Measurements from ENCODE around the gene DSCAM.

The DSCAM gene

DNA sequence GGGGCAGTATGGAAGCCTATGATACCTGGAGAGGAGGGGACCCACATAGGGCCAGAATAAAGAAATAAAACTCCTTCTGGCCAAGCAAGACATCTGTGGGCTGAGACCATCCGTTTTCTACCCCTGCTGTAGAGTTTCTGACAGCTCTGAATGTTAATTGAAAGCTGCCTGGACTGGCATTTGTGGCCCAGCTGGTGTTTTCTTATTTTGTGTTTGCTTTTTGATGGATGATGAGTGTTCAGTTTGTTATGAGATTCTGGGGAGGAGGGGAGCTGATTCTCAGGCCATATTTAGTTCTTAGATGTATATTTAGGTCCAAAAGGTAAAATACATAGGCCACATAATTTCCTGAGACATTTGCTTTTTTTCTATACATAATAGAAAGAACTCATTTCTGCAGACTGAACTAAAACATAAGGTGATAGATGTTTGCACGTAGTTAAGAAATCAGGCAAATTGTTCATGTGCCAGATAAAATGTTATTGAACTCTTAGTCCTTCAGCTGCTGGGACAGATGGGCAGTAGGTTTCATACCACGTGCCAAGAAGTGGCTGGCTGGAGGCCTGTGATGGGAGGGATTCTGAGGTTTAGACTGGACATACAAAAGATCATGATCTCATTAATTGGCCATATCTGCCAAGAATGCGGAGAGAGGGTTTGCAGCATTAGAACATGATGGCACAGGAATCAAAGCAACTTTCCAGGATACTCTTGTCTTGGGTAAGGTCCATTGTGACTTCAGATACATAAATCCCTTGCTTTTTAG is 54.1 kb downstream of the DSCAM start:
- DNase-seq (ENCODE audit: low read depth, low spot score) = no peak
- H3K4me3 ChIP-seq (ENCODE audit: low read length) = no peak overlapping the region

DNA sequence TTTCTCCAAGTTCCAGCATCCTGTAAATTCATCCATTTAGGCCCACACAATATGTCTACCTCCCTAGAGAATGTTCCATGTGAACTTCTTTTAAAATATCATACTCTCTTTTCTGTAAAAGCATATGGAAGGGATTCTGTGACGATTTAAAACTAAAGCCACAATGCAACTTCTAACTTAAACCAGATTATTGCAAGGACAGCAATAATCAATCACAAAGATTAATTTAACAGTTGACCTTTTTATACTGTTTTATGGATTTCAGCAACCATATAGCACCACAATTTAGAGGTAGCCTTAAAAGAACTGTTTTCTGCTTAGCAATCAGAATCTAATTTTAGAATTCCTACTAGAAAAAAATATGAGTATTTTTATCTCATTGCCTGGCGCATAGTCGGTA is 58.3 kb downstream of the DSCAM start:
- DNase-seq (ENCODE audit: low read depth, low spot score) = no peak
- no peak overlapping the region for H3K4me3 ChIP-seq (ENCODE audit: low read length)

GRCh38 chr21:40783404-40783803 is 63.6 kb downstream of the DSCAM start:
- no peak overlapping the region for H3K4me3 ChIP-seq (ENCODE audit: low read length)
- no peak for DNase-seq (ENCODE audit: low read depth, low spot score)

GRCh38 chr21:40770435-40771055 is 76.4 kb downstream of the DSCAM start:
- no peak overlapping the region for H3K4me3 ChIP-seq (ENCODE audit: low read length)

GRCh38 chr21:40769231-40769630 is 77.7 kb downstream of the DSCAM start:
- no peak for DNase-seq (ENCODE audit: low read depth, low spot score)
- H3K4me3 ChIP-seq (ENCODE audit: low read length) = no peak overlapping the region

More at GRCh38 chr21:40770435-40771055, 76.4 kb downstream of the DSCAM start:
- no peak for DNase-seq (ENCODE audit: low read depth, low spot score)

DNA sequence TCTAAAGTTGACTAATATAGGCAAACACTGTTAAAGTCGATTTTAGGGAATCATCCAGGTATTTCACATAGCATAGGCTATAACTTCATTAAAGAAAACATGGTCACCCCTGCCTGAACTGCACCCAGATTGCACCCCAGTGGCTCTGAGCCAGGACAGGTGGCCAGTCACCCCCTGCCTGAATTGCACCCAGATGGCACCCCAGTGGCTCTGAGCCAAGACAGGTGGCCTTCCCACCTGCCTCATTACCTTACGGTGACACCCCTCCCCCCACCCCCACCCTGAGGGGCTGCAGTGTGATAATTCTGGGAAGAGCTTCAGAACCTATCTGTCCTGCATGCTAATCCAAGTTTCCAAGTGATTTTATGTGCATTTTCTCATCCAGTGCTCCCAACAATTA is 78.9 kb downstream of the DSCAM start:
- no peak overlapping the region for H3K4me3 ChIP-seq (ENCODE audit: low read length)
- DNase-seq (ENCODE audit: low read depth, low spot score) = no peak

GRCh38 chr21:40766381-40766780 is 80.6 kb downstream of the DSCAM start:
- H3K4me3 ChIP-seq (ENCODE audit: low read length) = no peak overlapping the region
- no peak for DNase-seq (ENCODE audit: low read depth, low spot score)

DNA sequence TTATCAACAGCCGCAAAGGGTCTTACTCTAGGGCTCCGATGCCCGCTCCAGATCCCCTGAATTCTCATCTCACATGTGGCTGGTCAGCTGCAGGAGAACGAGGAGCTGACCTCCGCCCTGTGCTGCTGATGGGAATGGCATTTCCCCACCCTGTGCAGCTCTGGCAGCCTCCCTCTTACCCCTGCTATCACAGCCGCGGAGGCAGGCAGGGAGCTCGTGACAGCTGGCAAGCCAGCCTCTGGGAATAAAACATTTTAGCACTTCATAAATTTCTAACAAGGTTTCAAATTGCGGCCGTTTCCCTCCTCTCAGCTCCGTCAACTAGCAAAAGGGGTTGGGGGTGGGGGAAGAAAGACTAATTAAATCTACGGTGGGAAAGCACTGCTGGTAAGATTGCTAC is 81.1 kb downstream of the DSCAM start:
- no peak for DNase-seq (ENCODE audit: low read depth, low spot score)

GRCh38 chr21:40760821-40761220 is 86.1 kb downstream of the DSCAM start:
- H3K4me3 ChIP-seq (ENCODE audit: low read length) = no peak overlapping the region
- no peak for DNase-seq (ENCODE audit: low read depth, low spot score)

More for the DNA sequence above, 81.1 kb downstream of the DSCAM start:
- no peak overlapping the region for H3K4me3 ChIP-seq (ENCODE audit: low read length)

- no peak overlapping the region for H3K4me3 ChIP-seq (ENCODE audit: low read length)
Measured at GRCh38 chr21:40759061-40759460, 87.9 kb downstream of the DSCAM start.

GRCh38 chr21:40757366-40757765 is 89.6 kb downstream of the DSCAM start:
- no peak for DNase-seq (ENCODE audit: low read depth, low spot score)
- no peak overlapping the region for H3K4me3 ChIP-seq (ENCODE audit: low read length)

More at GRCh38 chr21:40759061-40759460, 87.9 kb downstream of the DSCAM start:
- no peak for DNase-seq (ENCODE audit: low read depth, low spot score)

GRCh38 chr21:40754466-40754865 is 92.5 kb downstream of the DSCAM start:
- H3K4me3 ChIP-seq (ENCODE audit: low read length) = no peak overlapping the region
- no peak for DNase-seq (ENCODE audit: low read depth, low spot score)

DNA sequence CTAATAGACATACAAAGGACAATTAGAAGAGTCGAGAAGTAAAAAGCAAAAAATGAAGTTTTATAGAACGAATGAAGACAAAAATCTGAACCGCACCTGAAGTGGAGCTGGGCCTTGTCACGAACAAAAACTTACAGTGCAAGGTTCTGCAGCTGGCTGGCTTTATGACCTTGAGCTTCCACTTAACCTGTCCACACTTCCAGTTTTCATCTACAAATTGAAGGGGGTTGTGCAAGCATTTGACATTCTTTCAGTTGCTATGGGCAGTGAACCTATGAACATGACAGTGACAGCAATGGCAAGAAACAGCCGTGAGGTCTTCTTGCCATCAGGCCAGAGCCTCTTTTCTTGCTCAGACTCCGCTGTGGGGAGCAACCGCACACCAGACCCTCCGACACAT is 93.2 kb downstream of the DSCAM start:
- no peak for DNase-seq (ENCODE audit: low read depth, low spot score)
- H3K4me3 ChIP-seq (ENCODE audit: low read length) = no peak overlapping the region

DNA sequence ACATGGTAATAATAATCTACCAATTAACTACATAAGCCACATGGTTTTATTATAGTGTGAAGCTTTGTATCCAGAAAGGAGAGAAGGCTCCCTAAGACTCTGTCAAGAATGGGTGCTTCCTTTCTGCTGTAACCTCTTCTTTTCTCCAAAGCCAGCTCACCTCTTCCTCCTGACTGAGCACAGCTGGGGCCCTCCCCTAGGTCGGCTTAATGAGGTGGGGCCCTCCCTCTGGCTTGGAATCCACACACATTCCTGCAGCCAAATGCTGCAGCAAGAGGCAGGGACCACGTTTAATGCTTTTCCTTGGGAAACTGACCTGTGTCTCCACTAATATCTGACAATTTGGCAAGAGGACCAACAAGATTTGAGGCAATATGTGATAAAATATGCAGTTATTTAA is 94.8 kb downstream of the DSCAM start:
- no peak for DNase-seq (ENCODE audit: low read depth, low spot score)

DNA sequence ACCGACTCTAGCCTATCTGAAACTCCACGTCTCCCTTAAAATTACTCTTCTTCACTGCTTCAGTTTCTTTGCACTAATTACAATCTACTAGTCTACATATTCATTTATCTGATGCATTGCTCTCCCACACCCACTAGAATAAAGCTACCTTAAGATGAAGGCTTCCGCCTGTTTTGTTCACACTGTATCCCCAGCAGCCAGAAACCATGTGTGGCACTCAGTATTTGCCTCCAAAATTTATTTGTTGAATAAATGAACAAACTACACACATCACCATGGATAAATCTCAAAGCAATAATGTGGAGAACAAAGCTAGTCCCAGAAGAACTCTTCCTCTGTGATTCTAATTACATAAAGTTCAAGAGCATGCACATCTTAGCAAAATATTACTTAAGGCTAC is 95.7 kb downstream of the DSCAM start:
- no peak overlapping the region for H3K4me3 ChIP-seq (ENCODE audit: low read length)
- no peak for DNase-seq (ENCODE audit: low read depth, low spot score)

More for the DNA sequence above, 94.8 kb downstream of the DSCAM start:
- H3K4me3 ChIP-seq (ENCODE audit: low read length) = no peak overlapping the region

DNA sequence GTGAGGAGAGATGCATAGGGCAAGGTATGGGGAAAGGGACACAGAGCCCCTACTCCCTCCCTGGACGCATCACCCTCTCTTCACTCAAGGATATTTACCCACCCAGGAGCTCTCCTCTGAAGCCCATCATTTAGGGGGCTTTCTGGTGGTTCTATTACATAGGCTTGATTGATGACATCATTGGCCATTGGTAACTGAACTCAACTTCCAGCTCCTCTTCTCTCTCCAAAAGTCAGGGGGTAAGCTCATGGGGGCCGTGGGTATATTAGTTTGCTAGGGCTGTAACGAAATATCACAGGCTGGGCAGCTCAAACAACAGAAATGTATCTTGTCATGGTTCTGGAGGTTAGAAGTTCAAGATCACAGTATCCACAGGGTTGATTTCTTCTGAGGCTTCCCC is 110.8 kb downstream of the DSCAM start:
- no peak overlapping the region for H3K4me3 ChIP-seq (ENCODE audit: low read length)
- DNase-seq (ENCODE audit: low read depth, low spot score) = no peak

GRCh38 chr21:40733024-40733397 is 113.9 kb downstream of the DSCAM start:
- no peak overlapping the region for H3K4me3 ChIP-seq (ENCODE audit: low read length)
- DNase-seq (ENCODE audit: low read depth, low spot score) = no peak

- no peak overlapping the region for H3K4me3 ChIP-seq (ENCODE audit: low read length)
- no peak for DNase-seq (ENCODE audit: low read depth, low spot score)
Measured at GRCh38 chr21:40732253-40733023, 114.5 kb downstream of the DSCAM start.

GRCh38 chr21:40731206-40731605 is 115.8 kb downstream of the DSCAM start:
- DNase-seq (ENCODE audit: low read depth, low spot score) = no peak
- no peak overlapping the region for H3K4me3 ChIP-seq (ENCODE audit: low read length)

- DNase-seq (ENCODE audit: low read depth, low spot score) = no peak
- H3K4me3 ChIP-seq (ENCODE audit: low read length) = no peak overlapping the region
Measured at GRCh38 chr21:40730426-40730800, 116.5 kb downstream of the DSCAM start.

Data from Jurkat, Clone E6-1 (cell line).